GM18511 (cell line): ENCODE data around the gene IPCEF1.

Source experiments
- ATAC-seq: cut with Tn5 transposase; IDR thresholded peaks from one replicate; pipeline ENCODE4 v1.9.1; 2021; ENCODE audit warnings: mild to moderate bottlenecking, moderate library complexity; ENCODE audit not compliant: unreplicated experiment

Gene IPCEF1

DNA sequence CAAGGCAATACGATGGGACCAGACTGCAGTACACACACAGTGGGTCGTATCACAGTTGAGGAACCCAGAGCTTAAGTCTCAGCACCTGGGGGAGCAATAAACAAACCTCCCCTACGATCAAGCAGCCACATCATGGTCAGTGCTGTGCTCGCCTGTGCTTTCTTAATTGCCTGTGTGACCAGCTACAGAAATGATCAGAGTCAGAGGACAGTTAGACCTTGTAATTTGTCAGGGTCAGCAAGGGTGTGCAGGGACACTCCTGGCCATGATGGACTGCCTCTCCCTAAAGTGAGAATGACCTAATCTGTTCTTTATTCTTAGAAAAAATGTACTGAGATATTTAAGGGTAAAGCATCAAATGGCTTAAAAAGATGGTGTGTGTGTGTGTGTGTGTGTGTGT, 239.1 kb downstream of the IPCEF1 start:
- no peak for ATAC-seq

DNA sequence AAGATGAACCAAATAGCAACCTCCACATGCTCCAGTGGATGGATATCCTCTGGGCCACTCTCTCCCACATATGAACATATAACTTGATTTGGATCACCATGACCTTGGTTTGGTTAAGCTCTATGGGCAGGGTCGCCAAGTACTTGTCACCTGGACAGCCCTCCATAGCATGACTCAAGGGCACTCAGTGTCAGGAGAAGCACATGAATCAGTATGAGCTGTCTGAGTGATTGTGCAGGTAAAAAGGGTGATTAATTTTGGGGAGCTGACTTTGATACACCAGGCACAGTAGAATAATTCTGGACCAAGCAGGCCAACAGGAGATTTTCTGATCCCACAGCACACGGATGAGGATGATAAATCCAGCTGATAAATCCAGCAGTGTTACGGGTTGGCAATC, 243.2 kb downstream of the IPCEF1 start:
- ATAC-seq: no peak

DNA sequence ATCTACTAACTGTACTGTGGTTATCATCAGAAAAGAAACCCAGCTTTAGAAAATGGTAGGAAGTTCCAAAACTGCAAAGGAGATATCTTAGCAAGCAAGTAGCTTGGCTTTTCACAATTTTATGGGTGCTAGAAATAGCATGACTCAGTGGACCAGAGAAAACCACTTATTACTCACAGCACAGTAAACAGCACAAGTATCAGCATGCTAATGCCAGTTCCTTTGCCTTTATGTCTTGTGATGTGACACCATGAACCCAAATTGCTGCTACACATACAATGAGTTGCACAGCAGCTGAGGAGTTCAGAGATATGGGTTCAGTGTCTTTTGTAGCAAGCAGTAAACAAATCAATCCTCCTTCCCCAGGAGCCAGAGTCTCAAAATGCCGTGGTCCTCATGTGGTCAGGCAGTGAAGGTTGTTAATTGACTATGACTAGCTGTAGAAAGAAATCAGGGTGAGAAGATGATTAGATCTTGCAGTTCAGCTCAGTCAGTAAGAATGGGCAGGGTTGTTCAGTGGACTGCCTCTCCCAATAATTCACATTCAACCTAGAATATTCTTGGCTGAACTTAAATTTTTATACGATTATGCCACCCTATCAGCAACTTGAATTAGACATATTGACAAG, 244.3 kb downstream of the IPCEF1 start:
- no peak for ATAC-seq

DNA sequence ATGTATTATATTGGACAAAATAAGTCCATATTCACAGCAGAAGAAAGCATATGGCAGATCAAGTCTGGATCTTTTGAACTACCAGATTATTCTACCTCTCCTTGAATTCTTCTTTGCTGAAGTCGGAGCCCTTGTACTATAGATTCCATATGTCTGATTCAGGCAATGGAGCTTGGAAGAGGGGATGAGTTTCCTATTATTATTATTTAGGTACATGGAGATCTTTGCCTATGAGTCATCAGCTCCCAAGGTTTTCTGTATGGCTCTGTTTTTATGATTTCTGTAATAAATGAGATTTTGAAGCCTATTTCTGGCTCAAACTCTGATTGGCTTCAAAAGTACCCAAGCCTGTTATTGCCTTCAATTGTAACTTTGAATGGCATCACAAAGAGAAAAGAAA, 245.6 kb downstream of the IPCEF1 start:
- ATAC-seq: no peak

DNA sequence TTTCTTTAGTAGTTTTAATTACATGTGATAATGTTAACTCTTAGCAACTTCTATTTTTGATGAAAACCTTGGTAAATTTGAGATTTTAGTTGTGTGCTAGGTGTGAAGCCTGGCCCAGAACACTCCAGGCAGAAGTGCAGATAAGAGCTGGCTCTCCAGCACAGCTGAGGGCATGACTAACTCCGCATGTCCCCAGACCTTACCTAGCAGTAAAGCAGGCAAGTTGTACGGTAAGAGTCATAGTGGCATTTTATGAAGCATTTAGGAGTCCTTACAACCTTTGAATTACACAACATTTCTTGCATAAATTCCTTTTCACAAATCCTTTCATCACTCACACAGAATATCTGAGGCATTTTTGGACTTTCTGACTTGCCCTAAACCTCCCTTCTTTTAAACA, 250.4 kb downstream of the IPCEF1 start:
- no peak for ATAC-seq
